HG02981 (cell line): Measurements from ENCODE around the gene C4A.
"Not testable (repeated sequence)": the region's sequence is repeated elsewhere in the genome, so short reads cannot be mapped to it uniquely, and the experiment has no call there.

ENCODE experiments used
- ATAC-seq: cut with Tn5 transposase; IDR thresholded peaks from one replicate; pipeline ENCODE4 v1.9.1; 2021; ENCODE audit warnings: mild to moderate bottlenecking, moderate library complexity; ENCODE audit not compliant: unreplicated experiment

Gene C4A

GRCh38 chr6:31981744-31982143 lies at the start of gene C4A:
Gene C4A, plus strand, starts transcription at chr6:31982057. Its CDS starts 51 bp downstream, at chr6:31982108.
- ATAC-seq = not testable (repeated sequence)

GRCh38 chr6:31932137-31932536 lies 49.7 kb upstream of the C4A start:
- not testable (repeated sequence) for ATAC-seq

- ATAC-seq = no peak
These were observed 48.3 kb upstream of the C4A start for GRCh38 chr6:31933537-31933936.

GRCh38 chr6:31935021-31935420 lies 46.8 kb upstream of the C4A start:
- ATAC-seq = no peak

GRCh38 chr6:31935823-31936222 lies 46.0 kb upstream of the C4A start:
- ATAC-seq = no peak

- no peak for ATAC-seq
These were observed 41.6 kb upstream of the C4A start for GRCh38 chr6:31940256-31940664.

- no peak for ATAC-seq
These were observed 38.1 kb upstream of the C4A start for GRCh38 chr6:31943742-31944141.

- no peak for ATAC-seq
These were observed 36.7 kb upstream of the C4A start for GRCh38 chr6:31945154-31945506.

GRCh38 chr6:31945507-31946369 lies 36.1 kb upstream of the C4A start, which contains the start of gene CFB:
Gene CFB, plus strand, starts transcription at chr6:31946095. Its CDS starts 127 bp downstream, at chr6:31946222.
- no peak for ATAC-seq

- no peak for ATAC-seq
These were observed 35.4 kb upstream of the C4A start for GRCh38 chr6:31946370-31946885.

- ATAC-seq = no peak
These were observed 34.7 kb upstream of the C4A start for GRCh38 chr6:31947070-31947675.

- ATAC-seq = no peak
These were observed 34.0 kb upstream of the C4A start for GRCh38 chr6:31947864-31948263.

- no peak for ATAC-seq
These were observed 33.6 kb upstream of the C4A start for GRCh38 chr6:31948306-31948705.

- ATAC-seq = no peak
These were observed 33.0 kb upstream of the C4A start for GRCh38 chr6:31948753-31949413.

- no peak for ATAC-seq
These were observed 31.8 kb upstream of the C4A start for GRCh38 chr6:31949926-31950548.

- ATAC-seq = no peak
These were observed 29.6 kb upstream of the C4A start for GRCh38 chr6:31952140-31952805.

GRCh38 chr6:31952890-31953289 lies 29.0 kb upstream of the C4A start:
- ATAC-seq = no peak

- ATAC-seq = no peak
These were observed 27.3 kb upstream of the C4A start for GRCh38 chr6:31954511-31954910.

GRCh38 chr6:31956796-31957195 lies 25.1 kb upstream of the C4A start:
- ATAC-seq = no peak

- no peak for ATAC-seq
These were observed 23.5 kb upstream of the C4A start for GRCh38 chr6:31958412-31958740.
